Nephron progenitor cell (in vitro differentiated cells): Measurements from ENCODE around the gene HCRTR1.
A peak's percentile ranks its signal among the peaks of the same experiment; 100 is the strongest.

Experiments used
- DNase-seq: peaks from one replicate; pipeline ENCODE4 v3.0.0; 2021
- H3K27ac Mint-ChIP-seq: 2 replicates; pipeline ENCODE4 v1.8.0; 2021; ENCODE audit warnings: mild to moderate bottlenecking, moderate library complexity, mixed read lengths
- H3K27me3 Mint-ChIP-seq: 2 replicates; pipeline ENCODE4 v1.8.0; 2021; ENCODE audit warnings: mild to moderate bottlenecking, low read depth, mixed read lengths; ENCODE audit not compliant: poor library complexity
- H3K36me3 Mint-ChIP-seq: 2 replicates; pipeline ENCODE4 v1.8.0; 2021; ENCODE audit warnings: low read depth, mixed read lengths
- H3K4me1 Mint-ChIP-seq: 2 replicates; pipeline ENCODE4 v1.8.0; 2021; ENCODE audit warnings: mixed read lengths
- H3K4me3 Mint-ChIP-seq: 2 replicates; pipeline ENCODE4 v1.8.0; 2021; ENCODE audit warnings: mild to moderate bottlenecking, moderate library complexity, mixed read lengths
- H3K9me3 Mint-ChIP-seq: 2 replicates; pipeline ENCODE4 v1.8.0; 2021; ENCODE audit warnings: mild to moderate bottlenecking, moderate library complexity, mixed read lengths
- CTCF ChIP-seq: fragments of 200-600 bp; sonication (generic); IDR thresholded peaks from 2 replicates; pipeline ENCODE4 v1.5.0; 2021; ENCODE audit warnings: antibody characterized with exemption

Gene HCRTR1

GRCh38 chr1:31667065-31667785, 49.7 kb downstream of the HCRTR1 start:
- Mint-ChIP-seq H3K27me3 (peaks cover 18% of the 10 kb centered on the region), H3K4me3 (no peak overlapping the region), H3K4me1 (peaks cover 45% of the 10 kb centered on the region), H3K27ac (no peak overlapping the region), H3K36me3 (no peaks in the 10 kb centered on the region), H3K9me3 (no peaks in the 10 kb centered on the region)
- no peak for TF ChIP-seq CTCF
- DNase-seq: no peak

GRCh38 chr1:31668303-31668883, 50.9 kb downstream of the HCRTR1 start:
- Mint-ChIP-seq H3K36me3 (no peaks in the 10 kb centered on the region), H3K27me3 (peaks cover 13% of the 10 kb centered on the region), H3K9me3 (no peaks in the 10 kb centered on the region), H3K4me3 (no peak overlapping the region), H3K27ac (no peak overlapping the region), H3K4me1 (peaks cover 45% of the 10 kb centered on the region)
- DNase-seq: no peak
- no peak for TF ChIP-seq CTCF

- no peak for DNase-seq
- no peak for TF ChIP-seq CTCF
- Mint-ChIP-seq H3K4me3 (peak overlapping the region; percentile 28), H3K27ac (no peak overlapping the region), H3K4me1 (peaks cover 45% of the 10 kb centered on the region), H3K27me3 (peaks cover 13% of the 10 kb centered on the region), H3K36me3 (no peaks in the 10 kb centered on the region), H3K9me3 (no peaks in the 10 kb centered on the region)
These were observed 51.9 kb downstream of the HCRTR1 start for GRCh38 chr1:31669433-31669785.

GRCh38 chr1:31669786-31670592, 52.5 kb downstream of the HCRTR1 start:
- no peaks in the 10 kb centered on the region for H3K36me3 Mint-ChIP-seq
- no peak for DNase-seq
- TF ChIP-seq CTCF: no peak
- peak overlapping the region; percentile 73 for H3K4me3 Mint-ChIP-seq
- H3K27ac Mint-ChIP-seq: peak overlapping the region; percentile 11
- H3K9me3 Mint-ChIP-seq: no peaks in the 10 kb centered on the region
- H3K27me3 Mint-ChIP-seq: peaks cover 13% of the 10 kb centered on the region
- peaks cover 45% of the 10 kb centered on the region for H3K4me1 Mint-ChIP-seq

- Mint-ChIP-seq H3K4me1 (peaks cover 45% of the 10 kb centered on the region), H3K9me3 (no peaks in the 10 kb centered on the region), H3K36me3 (no peaks in the 10 kb centered on the region), H3K27ac (no peak overlapping the region), H3K27me3 (peaks cover 13% of the 10 kb centered on the region), H3K4me3 (peak overlapping the region; percentile 73)
- no peak for TF ChIP-seq CTCF
- no peak for DNase-seq
These were observed 53.1 kb downstream of the HCRTR1 start for GRCh38 chr1:31670593-31670964.
